GM12865 (cell line): ENCODE results near the gene TAC4.

Source experiments
- DNase-seq: peaks from one replicate; pipeline ENCODE4 v3.0.0; 2010; ENCODE audit warnings: low read depth
- H3K4me3 ChIP-seq: 2 replicates; pipeline ENCODE4 v1.5.1; 2011; ENCODE audit warnings: mild to moderate bottlenecking, low read depth, low read length, control low read depth
- CTCF ChIP-seq: IDR thresholded peaks from 2 replicates; pipeline ENCODE4 v1.5.1; 2011; ENCODE audit warnings: low read length, control low read depth, low read depth, inconsistent platforms; ENCODE audit not compliant: insufficient read depth; ENCODE audit errors: missing control alignments

The TAC4 gene

GRCh38 chr17:49845321-49845720 is 2.5 kb downstream of the TAC4 start:
- TF ChIP-seq CTCF: no peak
- no peak for DNase-seq
- H3K4me3 ChIP-seq: no peak overlapping the region

GRCh38 chr17:49843774-49844350 is 4.0 kb downstream of the TAC4 start:
- peak; percentile 18 for DNase-seq
- peak; percentile 44 for TF ChIP-seq CTCF

GRCh38 chr17:49842846-49843245 is 5.0 kb downstream of the TAC4 start:
- no peak for TF ChIP-seq CTCF
- no peak for DNase-seq
- H3K4me3 ChIP-seq: no peak overlapping the region

More at GRCh38 chr17:49843774-49844350, 4.0 kb downstream of the TAC4 start:
- no peak overlapping the region for H3K4me3 ChIP-seq

GRCh38 chr17:49842371-49842770 is 5.5 kb downstream of the TAC4 start:
- no peak for DNase-seq
- no peak overlapping the region for H3K4me3 ChIP-seq
- TF ChIP-seq CTCF: no peak

- no peak overlapping the region for H3K4me3 ChIP-seq
- TF ChIP-seq CTCF: no peak
- no peak for DNase-seq
These were observed 6.3 kb downstream of the TAC4 start for GRCh38 chr17:49841548-49841947.

- H3K4me3 ChIP-seq: no peak overlapping the region
- TF ChIP-seq CTCF: no peak
- no peak for DNase-seq
These were observed 8.4 kb downstream of the TAC4 start for GRCh38 chr17:49839455-49839854.
